ENCODE data around the gene ABCG1.

DNA sequence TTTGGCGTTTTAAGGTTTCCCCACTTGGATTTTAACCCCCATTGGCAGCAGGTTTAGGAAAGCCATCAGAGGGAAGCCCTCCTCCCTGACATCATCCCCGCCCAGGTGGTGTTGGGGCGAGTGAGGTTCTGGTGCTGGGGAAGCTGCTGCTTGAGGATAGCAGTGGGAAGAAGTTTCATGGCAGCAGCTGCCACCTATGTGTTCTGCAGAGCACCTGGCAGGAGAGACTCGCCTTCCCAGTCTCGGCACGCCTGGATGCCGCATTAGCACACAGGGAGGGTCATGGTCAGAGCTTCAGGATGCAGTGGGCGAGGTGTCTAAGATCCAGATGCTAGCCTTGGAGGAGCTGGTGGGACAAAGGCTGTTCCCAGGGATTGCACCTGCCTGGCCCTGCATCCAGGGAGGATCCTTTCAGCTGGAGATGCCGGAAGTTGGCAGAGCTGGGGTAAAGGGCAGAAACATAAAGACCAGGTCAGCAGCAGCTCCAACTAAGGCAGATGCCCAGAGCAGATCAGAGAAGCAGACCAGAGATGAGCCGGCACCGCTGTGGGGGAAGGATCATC, 33.9 kb downstream of the ABCG1 start:
- TF ChIP-seq, protein P1, sequence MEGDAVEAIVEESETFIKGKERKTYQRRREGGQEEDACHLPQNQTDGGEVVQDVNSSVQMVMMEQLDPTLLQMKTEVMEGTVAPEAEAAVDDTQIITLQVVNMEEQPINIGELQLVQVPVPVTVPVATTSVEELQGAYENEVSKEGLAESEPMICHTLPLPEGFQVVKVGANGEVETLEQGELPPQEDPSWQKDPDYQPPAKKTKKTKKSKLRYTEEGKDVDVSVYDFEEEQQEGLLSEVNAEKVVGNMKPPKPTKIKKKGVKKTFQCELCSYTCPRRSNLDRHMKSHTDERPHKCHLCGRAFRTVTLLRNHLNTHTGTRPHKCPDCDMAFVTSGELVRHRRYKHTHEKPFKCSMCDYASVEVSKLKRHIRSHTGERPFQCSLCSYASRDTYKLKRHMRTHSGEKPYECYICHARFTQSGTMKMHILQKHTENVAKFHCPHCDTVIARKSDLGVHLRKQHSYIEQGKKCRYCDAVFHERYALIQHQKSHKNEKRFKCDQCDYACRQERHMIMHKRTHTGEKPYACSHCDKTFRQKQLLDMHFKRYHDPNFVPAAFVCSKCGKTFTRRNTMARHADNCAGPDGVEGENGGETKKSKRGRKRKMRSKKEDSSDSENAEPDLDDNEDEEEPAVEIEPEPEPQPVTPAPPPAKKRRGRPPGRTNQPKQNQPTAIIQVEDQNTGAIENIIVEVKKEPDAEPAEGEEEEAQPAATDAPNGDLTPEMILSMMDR (conservative IDR thresholded peaks at IDR 0.05) = no peak
- TF ChIP-seq EZH2 (IDR thresholded peaks at IDR 0.05; ENCODE audit: low read depth) = no peak
